HK-2 (cell line): ENCODE data around the gene B3GNT7.
"Not testable (repeated sequence)": the region's sequence is repeated elsewhere in the genome, so short reads cannot be mapped to it uniquely, and the experiment has no call there.

Experiments used
- DNase-seq: peaks from one replicate; pipeline ENCODE4 v3.0.0-alpha.2; 2018; ENCODE audit not compliant: unreplicated experiment

Gene B3GNT7

DNA sequence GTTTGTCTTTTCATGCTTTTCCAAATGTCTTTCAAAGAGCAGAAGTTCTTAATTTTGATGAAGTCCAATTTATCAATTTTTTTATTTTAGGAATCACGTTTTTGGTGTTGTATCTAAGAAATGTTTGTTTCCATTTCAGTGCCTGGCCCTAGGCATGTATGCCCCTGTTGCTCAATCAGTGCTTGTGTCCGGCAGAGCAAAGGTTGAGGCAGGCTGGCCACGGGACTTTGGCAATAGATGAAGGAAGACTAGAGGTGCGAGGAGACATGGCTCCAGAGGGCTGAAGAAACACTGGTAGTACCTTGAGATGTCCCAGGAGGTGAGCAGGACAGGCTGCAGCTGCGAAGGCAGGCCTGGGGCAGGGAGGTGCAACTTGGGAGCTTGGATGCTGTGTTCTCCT lies 10.1 kb upstream of the B3GNT7 start:
- DNase-seq: no peak

- peak; percentile 37 for DNase-seq
These were observed 9.1 kb upstream of the B3GNT7 start for GRCh38 chr2:231386446-231386845.

GRCh38 chr2:231387904-231388724 lies 7.4 kb upstream of the B3GNT7 start:
- DNase-seq: peak; percentile 48

GRCh38 chr2:231388725-231389346 lies 6.7 kb upstream of the B3GNT7 start:
- no peak for DNase-seq

GRCh38 chr2:231390667-231391066 lies 4.8 kb upstream of the B3GNT7 start:
- DNase-seq: no peak

GRCh38 chr2:231391981-231392380 lies 3.5 kb upstream of the B3GNT7 start:
- no peak for DNase-seq

GRCh38 chr2:231392431-231393148 lies 2.9 kb upstream of the B3GNT7 start:
- DNase-seq: no peak

- DNase-seq: no peak
These were observed 2.1 kb upstream of the B3GNT7 start for GRCh38 chr2:231393149-231394131.

GRCh38 chr2:231394211-231395141 lies 1.0 kb upstream of the B3GNT7 start:
- DNase-seq: peak; percentile 62

GRCh38 chr2:231396058-231396821 lies 730 bp downstream of the B3GNT7 start:
- DNase-seq: no peak

DNA sequence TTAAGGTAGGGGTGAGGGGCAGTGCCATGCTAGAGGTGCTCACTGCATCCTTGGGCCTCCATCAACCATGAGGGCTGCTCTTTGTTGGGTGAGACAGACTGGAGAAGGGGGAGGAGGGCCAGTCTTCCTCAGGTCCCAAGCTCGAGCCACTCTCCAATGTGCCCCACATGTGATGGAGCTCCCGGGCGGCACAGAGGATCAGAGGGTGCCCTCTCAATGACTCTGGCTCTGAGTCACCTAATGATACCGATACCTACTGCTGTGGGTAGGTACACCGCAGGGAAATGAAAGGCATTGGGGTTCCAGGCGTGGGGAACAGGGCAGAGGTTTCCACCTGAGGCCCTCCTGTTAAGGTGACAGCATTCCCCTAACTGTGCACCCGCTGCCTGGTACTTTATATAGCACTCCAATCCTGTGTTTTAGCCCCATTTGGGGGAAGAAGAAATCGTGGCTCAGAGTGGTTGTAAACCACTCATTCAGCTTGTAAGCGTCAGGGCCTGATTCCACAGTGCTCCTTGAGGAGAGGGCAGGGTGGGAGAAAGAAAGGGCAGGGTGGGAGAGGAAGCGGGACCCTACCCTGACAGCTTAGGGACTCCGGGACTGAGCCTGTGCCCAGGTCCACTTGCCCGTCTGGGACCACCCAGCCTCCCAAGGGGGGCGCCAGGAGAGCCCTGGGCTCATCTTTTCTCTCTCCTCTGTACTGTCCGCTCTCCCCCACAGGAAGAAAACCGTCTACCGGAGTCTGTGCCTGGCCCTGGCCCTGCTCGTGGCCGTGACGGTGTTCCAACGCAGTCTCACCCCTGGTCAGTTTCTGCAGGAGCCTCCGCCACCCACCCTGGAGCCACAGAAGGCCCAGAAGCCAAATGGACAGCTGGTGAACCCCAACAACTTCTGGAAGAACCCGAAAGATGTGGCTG lies 1.8 kb downstream of the B3GNT7 start:
- DNase-seq: no peak

GRCh38 chr2:231397928-231398294 lies 2.4 kb downstream of the B3GNT7 start:
- no peak for DNase-seq

DNA sequence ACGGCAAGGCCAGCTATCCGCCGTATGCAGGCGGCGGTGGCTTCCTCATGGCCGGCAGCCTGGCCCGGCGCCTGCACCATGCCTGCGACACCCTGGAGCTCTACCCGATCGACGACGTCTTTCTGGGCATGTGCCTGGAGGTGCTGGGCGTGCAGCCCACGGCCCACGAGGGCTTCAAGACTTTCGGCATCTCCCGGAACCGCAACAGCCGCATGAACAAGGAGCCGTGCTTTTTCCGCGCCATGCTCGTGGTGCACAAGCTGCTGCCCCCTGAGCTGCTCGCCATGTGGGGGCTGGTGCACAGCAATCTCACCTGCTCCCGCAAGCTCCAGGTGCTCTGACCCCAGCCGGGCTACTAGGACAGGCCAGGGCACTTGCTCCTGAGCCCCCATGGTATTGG lies 3.1 kb downstream of the B3GNT7 start:
- DNase-seq: no peak

DNA sequence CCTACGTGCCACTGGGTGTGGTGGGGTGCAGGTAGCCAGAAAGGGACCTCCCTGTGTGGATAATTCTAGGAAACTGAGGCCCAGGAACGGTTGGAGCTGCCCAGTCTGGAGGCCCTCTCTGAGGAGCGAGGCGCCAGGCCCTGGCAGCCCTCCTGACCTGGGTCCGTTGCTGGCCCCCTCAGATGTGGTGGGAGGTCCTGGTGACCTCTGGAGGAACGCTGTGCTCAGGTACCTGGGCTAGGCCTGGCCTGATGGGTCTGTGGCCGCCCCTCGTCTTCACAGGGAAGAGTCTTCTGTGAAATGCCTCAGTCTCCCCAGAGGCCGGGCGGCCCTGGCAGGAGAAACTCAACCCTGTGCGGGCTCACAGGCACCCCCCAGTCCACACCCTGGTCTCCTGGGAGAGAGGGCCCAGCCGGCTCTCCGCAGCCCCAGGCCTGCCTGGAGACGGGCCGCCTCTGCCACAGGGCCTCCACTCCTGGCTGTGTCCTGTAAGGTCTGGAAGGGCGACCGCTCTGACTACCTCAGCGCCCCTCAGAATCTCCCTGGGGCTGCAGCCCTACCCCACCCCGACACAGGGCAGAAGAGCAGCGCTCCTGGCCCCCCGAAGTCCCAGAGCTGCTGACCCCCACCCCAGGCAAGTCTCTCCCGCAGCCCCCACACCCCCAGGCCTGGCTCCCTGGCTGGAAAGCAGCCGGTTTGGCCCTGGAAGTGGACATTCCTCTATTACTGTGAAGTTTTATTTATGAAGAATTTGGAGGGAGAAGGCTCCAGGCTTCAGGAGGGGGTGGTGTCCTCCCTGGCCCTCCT lies 3.7 kb downstream of the B3GNT7 start:
- DNase-seq: no peak

DNA sequence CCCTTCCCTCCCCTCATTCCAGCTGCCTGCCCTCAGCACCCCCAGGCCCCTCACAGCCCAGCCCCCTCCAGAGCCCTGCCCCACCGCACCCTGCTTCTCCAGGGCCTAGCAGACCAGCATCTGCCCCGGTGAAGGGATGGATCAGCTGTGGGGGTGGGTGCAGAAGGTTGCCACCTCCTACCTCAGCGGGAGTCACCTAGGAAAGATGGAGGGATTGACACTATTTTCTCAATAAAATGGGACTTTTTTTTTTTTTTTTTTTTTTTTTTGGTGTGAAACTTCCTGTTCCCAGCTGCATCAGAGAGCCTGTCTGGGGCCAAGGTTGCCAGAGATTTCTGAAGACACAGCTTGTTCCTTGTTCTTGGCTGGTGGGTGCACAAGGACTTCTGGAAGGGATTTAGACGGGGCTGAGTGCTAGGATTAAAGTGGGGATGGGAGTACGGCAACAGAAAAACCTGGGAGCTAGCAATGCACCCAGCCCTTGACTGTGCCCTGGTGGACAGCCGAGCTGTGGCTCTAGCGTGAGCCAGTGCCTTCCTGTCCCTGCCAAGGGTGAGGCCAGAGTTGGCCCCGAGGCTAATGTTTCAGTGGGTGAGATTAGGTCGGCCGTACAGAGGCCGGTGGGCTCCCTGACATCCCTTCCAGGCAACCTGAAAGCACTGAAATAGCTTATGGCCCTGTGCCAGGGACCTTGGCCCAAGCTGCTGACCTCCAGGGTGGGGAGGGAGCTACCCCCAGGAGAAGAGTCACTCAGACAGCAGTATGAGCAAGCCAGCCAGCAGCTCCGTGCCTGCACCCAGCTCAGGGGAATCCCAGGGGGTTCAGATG lies 4.6 kb downstream of the B3GNT7 start:
- DNase-seq: peak; percentile 62

DNA sequence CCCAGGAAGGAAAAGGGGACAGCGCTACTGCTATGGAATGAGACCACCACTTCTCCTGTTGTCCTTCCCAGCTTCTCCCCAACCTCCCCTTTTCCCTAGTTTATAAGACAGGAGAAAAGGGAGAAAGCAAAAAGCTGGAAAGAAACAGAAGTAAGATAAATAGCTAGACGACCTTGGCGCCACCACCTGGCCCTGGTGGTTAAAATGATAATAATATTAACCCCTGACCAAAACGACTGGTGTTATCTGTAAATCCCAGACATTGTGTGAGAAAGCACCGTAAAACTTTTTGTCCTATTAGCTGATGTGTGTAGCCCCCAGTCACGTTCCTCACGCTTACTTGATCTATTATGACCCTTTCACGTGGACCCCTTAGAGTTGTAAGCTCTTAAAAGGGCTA lies 5.2 kb downstream of the B3GNT7 start:
- DNase-seq: not testable (repeated sequence)

- not testable (repeated sequence) for DNase-seq
These were observed 5.6 kb downstream of the B3GNT7 start for GRCh38 chr2:231401101-231401500.
